GM18858 (cell line): ENCODE results near the gene CMAS.

Source experiments
- ATAC-seq: cut with Tn5 transposase; IDR thresholded peaks from one replicate; pipeline ENCODE4 v1.9.1; 2021; ENCODE audit not compliant: unreplicated experiment

The CMAS gene

DNA sequence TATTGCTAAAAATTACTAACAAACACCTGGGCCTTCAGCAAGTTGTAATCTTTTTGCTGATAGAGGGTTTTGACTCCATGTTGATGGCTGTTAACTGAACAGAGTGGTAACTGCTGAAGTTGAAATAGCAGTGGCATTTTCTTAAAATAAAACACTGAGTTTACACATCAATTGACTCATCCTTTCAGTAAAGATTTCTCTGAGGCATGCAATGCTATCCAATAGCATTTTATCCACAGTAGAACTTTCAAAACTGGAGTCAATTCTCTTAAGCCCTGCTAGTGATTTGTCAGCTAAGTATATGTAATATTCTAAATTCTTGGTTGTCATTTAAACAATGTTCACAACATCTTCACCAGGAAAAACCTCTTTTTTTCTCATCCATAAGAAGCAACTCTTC is 59.5 kb downstream of the CMAS start:
- no peak for ATAC-seq

DNA sequence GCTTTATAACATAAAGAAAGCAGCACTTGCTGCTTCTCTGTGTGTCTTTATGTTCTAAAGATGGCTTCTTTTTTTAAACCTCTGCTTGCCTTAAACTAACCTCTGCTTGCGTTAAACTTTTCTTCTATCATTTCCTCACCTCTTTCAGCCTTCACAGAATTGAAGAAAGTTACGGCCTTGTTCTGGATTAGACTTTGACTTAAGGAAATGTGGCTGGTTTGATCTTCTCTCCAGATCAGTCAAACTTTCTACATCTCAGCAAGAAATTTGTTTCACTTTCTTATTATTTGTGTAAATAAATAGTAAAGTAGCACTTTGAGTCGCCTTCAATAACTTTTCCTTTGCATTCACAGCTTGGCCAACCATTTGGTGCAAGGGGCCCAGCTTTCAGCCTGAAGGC is 64.2 kb downstream of the CMAS start:
- ATAC-seq: no peak
